GM23338 (cell line): ENCODE measurements around the gene CFAP90. TPM values are rescaled to one million over a fixed set of nuclear protein-coding genes. Genes with fewer than 3 reads are reported as not detected.

ENCODE experiments used
- ATAC-seq: fragments of 200-7000 bp; cut with Tn5 transposase; 3 replicates; pipeline ENCODE4 v1.9.1; 2020
- DNase-seq: peaks from one replicate; pipeline ENCODE4 v3.0.0-alpha.2; 2015; ENCODE audit warnings: low spot score
- H2AFZ ChIP-seq: fragments of 200-600 bp; sonication (generic); 2 replicates; pipeline ENCODE4 v1.8.0; 2016; ENCODE audit warnings: antibody characterized with exemption, mild to moderate bottlenecking, moderate library complexity
- H3F3A ChIP-seq: fragments of 200-600 bp; sonication (generic); replicated peaks from 2 replicates; pipeline ENCODE4 v1.8.0; 2017; ENCODE audit warnings: antibody characterized with exemption, mixed run types, low read depth
- H3K27ac ChIP-seq: fragments of 200-600 bp; sonication (generic); 2 replicates; pipeline ENCODE4 v1.6.1; 2016; ENCODE audit warnings: low read depth
- H3K27me3 ChIP-seq: fragments of 200-600 bp; sonication (generic); 2 replicates; pipeline ENCODE4 v1.8.0; 2016; ENCODE audit warnings: mild to moderate bottlenecking, mixed run types, moderate library complexity; ENCODE audit not compliant: insufficient read depth
- H3K36me3 ChIP-seq: fragments of 200-600 bp; sonication (generic); 2 replicates; pipeline ENCODE4 v1.8.0; 2016; ENCODE audit warnings: mild to moderate bottlenecking; ENCODE audit not compliant: insufficient read depth
- H3K4me1 ChIP-seq: fragments of 200-600 bp; sonication (generic); 2 replicates; pipeline ENCODE4 v1.8.0; 2016; ENCODE audit warnings: mild to moderate bottlenecking, moderate library complexity; ENCODE audit not compliant: insufficient read depth
- H3K4me2 ChIP-seq: fragments of 200-600 bp; sonication (generic); 2 replicates; pipeline ENCODE4 v1.7.1; 2017; ENCODE audit warnings: mixed run types
- H3K4me3 ChIP-seq: fragments of 200-600 bp; sonication (generic); 2 replicates; pipeline ENCODE4 v1.6.1; 2016; ENCODE audit warnings: mixed run types
- H3K79me2 ChIP-seq: fragments of 200-600 bp; sonication (generic); replicated peaks from 2 replicates; pipeline ENCODE4 v1.8.0; 2017; ENCODE audit warnings: mild to moderate bottlenecking; ENCODE audit not compliant: insufficient read depth
- H3K9me2 ChIP-seq: fragments of 200-600 bp; sonication (generic); 2 replicates; pipeline ENCODE4 v1.8.0; 2017; ENCODE audit not compliant: insufficient read depth
- H4K20me1 ChIP-seq: fragments of 200-600 bp; sonication (generic); replicated peaks from 2 replicates; pipeline ENCODE4 v1.8.0; 2017; ENCODE audit warnings: mild to moderate bottlenecking; ENCODE audit not compliant: insufficient read depth
- H3K27ac Mint-ChIP-seq: 2 replicates; pipeline ENCODE4 v1.8.0; 2020; ENCODE audit warnings: inconsistent platforms, mild to moderate bottlenecking, moderate library complexity, mixed read lengths
- H3K27me3 Mint-ChIP-seq: 3 replicates; pipeline ENCODE4 v1.8.0; 2022; ENCODE audit warnings: low read depth, mild to moderate bottlenecking, moderate library complexity, mixed read lengths, inconsistent platforms; ENCODE audit not compliant: insufficient read depth, poor library complexity
- H3K36me3 Mint-ChIP-seq: 3 replicates; pipeline ENCODE4 v1.8.0; 2021; ENCODE audit warnings: low read depth, mild to moderate bottlenecking, inconsistent platforms, moderate library complexity, mixed read lengths
- H3K4me1 Mint-ChIP-seq: 3 replicates; pipeline ENCODE4 v1.8.0; 2020; ENCODE audit warnings: mild to moderate bottlenecking, inconsistent platforms, mixed read lengths
- H3K4me3 Mint-ChIP-seq: 3 replicates; pipeline ENCODE4 v1.8.0; 2021; ENCODE audit warnings: moderate library complexity, mild to moderate bottlenecking, inconsistent platforms, mixed read lengths
- H3K9me3 Mint-ChIP-seq: 3 replicates; pipeline ENCODE4 v1.8.0; 2020; ENCODE audit warnings: moderate library complexity, mild to moderate bottlenecking, inconsistent platforms, mixed read lengths
- CREB1 ChIP-seq: fragments of 250-450 bp; sonication (Bioruptor Pico); IDR thresholded peaks from 2 replicates; pipeline ENCODE4 v1.5.0; 2020; ENCODE audit warnings: low read depth, mild to moderate bottlenecking, moderate library complexity
- CTCF ChIP-seq, 2 experiments: fragments of 200-600 bp in 1 of 2; sonication (generic) in 1 of 2; conservative IDR thresholded peaks; 2 replicates each; pipeline versions ENCODE4 v1.5.1 to v1.6.1; 2016 to 2017; ENCODE audit warnings: antibody characterized with exemption in 2 of 2, low read depth in 2 of 2, mild to moderate bottlenecking in 2 of 2, moderate library complexity in 1 of 2
- EZH2 ChIP-seq: fragments of 200-600 bp; sonication (generic); IDR thresholded peaks from one replicate; pipeline ENCODE4 v1.8.0; 2017; ENCODE audit warnings: antibody characterized with exemption, mild to moderate bottlenecking, low read depth; ENCODE audit not compliant: unreplicated experiment
- EZH2phosphoT487 ChIP-seq: fragments of 200-600 bp; sonication (generic); IDR thresholded peaks from one replicate; pipeline ENCODE4 v1.8.1; 2018; ENCODE audit warnings: antibody characterized with exemption; ENCODE audit not compliant: unreplicated experiment
- JUNB ChIP-seq: IDR thresholded peaks from one replicate; pipeline ENCODE4 v1.6.1; 2016; ENCODE audit warnings: antibody characterized with exemption; ENCODE audit not compliant: unreplicated experiment
- NANOG ChIP-seq: IDR thresholded peaks from 2 replicates; pipeline ENCODE4 v1.6.1; 2016; ENCODE audit warnings: antibody characterized with exemption, borderline replicate concordance
- POLR2AphosphoS5 ChIP-seq: IDR thresholded peaks from 2 replicates; pipeline ENCODE4 v1.6.1; 2016; ENCODE audit warnings: antibody characterized with exemption, low read depth
- REST ChIP-seq: IDR thresholded peaks from one replicate; pipeline ENCODE4 v1.6.1; 2018; ENCODE audit warnings: antibody characterized with exemption; ENCODE audit not compliant: unreplicated experiment
- STAT1 ChIP-seq: IDR thresholded peaks from one replicate; pipeline ENCODE4 v1.6.1; 2016; ENCODE audit warnings: antibody characterized with exemption; ENCODE audit not compliant: unreplicated experiment
- ZNF114 ChIP-seq: fragments of 250-450 bp; sonication (Bioruptor Pico); IDR thresholded peaks from 2 replicates; pipeline ENCODE4 v1.5.0; 2020; ENCODE audit warnings: mild to moderate bottlenecking, moderate library complexity
- ZNF331 ChIP-seq: fragments of 250-450 bp; sonication (Bioruptor Pico); IDR thresholded peaks from 2 replicates; pipeline ENCODE4 v1.5.0; 2020; ENCODE audit warnings: low read depth, mild to moderate bottlenecking, moderate library complexity
- polyA plus RNA-seq: library from polyadenylated mRNA; unstranded; fragments of >200 nt; fragmentation: Nextera tagmentation; extraction: Ambion mirVana; gene quantifications from 2 replicates; pipeline ENCODE4 v1.2.1, GENCODE V29; 2016
- total RNA-seq: library from RNA; depleted of rRNA; stranded (reverse); fragments of >200 nt; shearing (Covaris generic); gene quantifications from 2 replicates; pipeline ENCODE4 v1.2.3, GENCODE V29; 2014
- TF ChIP-seq, protein P1 (sequence below): fragments of 250-450 bp; sonication (Bioruptor Pico); IDR thresholded peaks from 2 replicates; pipeline ENCODE4 v1.5.0; 2020; ENCODE audit warnings: mild to moderate bottlenecking, moderate library complexity
- TF ChIP-seq, protein P2 (sequence below): IDR thresholded peaks from 2 replicates; pipeline ENCODE4 v1.6.1; 2016; ENCODE audit warnings: antibody characterized with exemption

The CFAP90 gene
- total and polyA plus RNA-seq, 2 experiments from 2014 or later, result 0.10 to 1.0 TPM

DNA sequence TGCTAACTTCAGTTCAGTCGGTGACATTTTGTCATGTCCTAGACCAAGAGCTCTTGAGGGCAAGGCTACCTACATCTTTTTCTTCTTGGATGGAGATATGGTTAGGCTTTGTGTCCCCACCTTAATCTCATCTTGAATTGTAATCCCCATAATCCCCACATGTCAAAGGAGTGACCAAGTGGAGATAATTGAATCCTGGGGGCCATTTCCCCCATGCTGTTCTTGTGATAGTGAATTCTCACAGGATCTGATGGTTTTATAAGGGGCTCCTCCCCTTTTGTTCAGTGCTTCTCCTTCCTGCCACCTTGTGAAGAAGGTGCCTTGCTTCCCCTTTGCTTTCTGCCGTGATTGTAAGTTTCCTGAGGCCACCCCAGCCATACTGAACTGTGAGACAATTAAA is 2.1 kb upstream of the CFAP90 start:
- 0 out of 2 replicates have a peak, but pooled peaks cover 4% of the 10 kb centered on the region for H3F3A ChIP-seq
- H3K4me1 ChIP-seq, result peaks cover 9% of the 10 kb centered on the region; the same call in 1 of the 2 replicates
- H3K79me2 ChIP-seq, result no peaks in the 10 kb centered on the region
- Mint-ChIP-seq H3K4me3 (no peak overlapping the region), H3K4me1 (peaks cover 10% of the 10 kb centered on the region), H3K27ac (no peak overlapping the region), H3K27me3 (peaks cover 12% of the 10 kb centered on the region), H3K9me3 (no peaks in the 10 kb centered on the region), H3K36me3 (no peaks in the 10 kb centered on the region; the same call in 2 of the 3 replicates)
- no peak overlapping the region for H2AFZ ChIP-seq
- TF ChIP-seq STAT1 (no peak), CTCF (conservative IDR thresholded peaks at IDR 0.05; ENCODE audit: low read depth in 2 of 2) (no peak), JUNB (no peak), POLR2AphosphoS5 (no peak), ZNF331 (CRISPR knock-in tag) (no peak), CREB1 (CRISPR knock-in tag) (no peak), REST (no peak), EZH2 (no peak), EZH2phosphoT487 (no peak), NANOG (no peak), ZNF114 (CRISPR knock-in tag) (no peak)
- TF ChIP-seq, protein P1, sequence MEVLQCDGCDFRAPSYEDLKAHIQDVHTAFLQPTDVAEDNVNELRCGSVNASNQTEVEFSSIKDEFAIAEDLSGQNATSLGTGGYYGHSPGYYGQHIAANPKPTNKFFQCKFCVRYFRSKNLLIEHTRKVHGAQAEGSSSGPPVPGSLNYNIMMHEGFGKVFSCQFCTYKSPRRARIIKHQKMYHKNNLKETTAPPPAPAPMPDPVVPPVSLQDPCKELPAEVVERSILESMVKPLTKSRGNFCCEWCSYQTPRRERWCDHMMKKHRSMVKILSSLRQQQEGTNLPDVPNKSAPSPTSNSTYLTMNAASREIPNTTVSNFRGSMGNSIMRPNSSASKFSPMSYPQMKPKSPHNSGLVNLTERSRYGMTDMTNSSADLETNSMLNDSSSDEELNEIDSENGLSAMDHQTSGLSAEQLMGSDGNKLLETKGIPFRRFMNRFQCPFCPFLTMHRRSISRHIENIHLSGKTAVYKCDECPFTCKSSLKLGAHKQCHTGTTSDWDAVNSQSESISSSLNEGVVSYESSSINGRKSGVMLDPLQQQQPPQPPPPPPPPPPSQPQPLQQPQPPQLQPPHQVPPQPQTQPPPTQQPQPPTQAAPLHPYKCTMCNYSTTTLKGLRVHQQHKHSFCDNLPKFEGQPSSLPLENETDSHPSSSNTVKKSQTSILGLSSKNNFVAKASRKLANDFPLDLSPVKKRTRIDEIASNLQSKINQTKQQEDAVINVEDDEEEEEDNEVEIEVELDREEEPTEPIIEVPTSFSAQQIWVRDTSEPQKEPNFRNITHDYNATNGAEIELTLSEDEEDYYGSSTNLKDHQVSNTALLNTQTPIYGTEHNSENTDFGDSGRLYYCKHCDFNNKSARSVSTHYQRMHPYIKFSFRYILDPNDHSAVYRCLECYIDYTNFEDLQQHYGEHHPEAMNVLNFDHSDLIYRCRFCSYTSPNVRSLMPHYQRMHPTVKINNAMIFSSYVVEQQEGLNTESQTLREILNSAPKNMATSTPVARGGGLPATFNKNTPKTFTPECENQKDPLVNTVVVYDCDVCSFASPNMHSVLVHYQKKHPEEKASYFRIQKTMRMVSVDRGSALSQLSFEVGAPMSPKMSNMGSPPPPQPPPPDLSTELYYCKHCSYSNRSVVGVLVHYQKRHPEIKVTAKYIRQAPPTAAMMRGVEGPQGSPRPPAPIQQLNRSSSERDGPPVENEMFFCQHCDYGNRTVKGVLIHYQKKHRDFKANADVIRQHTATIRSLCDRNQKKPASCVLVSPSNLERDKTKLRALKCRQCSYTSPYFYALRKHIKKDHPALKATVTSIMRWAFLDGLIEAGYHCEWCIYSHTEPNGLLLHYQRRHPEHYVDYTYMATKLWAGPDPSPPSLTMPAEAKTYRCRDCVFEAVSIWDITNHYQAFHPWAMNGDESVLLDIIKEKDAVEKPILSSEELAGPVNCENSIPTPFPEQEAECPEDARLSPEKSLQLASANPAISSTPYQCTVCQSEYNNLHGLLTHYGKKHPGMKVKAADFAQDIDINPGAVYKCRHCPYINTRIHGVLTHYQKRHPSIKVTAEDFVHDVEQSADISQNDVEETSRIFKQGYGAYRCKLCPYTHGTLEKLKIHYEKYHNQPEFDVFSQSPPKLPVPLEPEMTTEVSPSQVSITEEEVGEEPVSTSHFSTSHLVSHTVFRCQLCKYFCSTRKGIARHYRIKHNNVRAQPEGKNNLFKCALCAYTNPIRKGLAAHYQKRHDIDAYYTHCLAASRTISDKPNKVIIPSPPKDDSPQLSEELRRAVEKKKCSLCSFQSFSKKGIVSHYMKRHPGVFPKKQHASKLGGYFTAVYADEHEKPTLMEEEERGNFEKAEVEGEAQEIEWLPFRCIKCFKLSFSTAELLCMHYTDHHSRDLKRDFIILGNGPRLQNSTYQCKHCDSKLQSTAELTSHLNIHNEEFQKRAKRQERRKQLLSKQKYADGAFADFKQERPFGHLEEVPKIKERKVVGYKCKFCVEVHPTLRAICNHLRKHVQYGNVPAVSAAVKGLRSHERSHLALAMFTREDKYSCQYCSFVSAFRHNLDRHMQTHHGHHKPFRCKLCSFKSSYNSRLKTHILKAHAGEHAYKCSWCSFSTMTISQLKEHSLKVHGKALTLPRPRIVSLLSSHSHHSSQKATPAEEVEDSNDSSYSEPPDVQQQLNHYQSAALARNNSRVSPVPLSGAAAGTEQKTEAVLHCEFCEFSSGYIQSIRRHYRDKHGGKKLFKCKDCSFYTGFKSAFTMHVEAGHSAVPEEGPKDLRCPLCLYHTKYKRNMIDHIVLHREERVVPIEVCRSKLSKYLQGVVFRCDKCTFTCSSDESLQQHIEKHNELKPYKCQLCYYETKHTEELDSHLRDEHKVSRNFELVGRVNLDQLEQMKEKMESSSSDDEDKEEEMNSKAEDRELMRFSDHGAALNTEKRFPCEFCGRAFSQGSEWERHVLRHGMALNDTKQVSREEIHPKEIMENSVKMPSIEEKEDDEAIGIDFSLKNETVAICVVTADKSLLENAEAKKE (CRISPR knock-in tag), result no peak
- TF ChIP-seq, protein P2, sequence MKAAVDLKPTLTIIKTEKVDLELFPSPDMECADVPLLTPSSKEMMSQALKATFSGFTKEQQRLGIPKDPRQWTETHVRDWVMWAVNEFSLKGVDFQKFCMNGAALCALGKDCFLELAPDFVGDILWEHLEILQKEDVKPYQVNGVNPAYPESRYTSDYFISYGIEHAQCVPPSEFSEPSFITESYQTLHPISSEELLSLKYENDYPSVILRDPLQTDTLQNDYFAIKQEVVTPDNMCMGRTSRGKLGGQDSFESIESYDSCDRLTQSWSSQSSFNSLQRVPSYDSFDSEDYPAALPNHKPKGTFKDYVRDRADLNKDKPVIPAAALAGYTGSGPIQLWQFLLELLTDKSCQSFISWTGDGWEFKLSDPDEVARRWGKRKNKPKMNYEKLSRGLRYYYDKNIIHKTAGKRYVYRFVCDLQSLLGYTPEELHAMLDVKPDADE, result no peak
- no peak for DNase-seq
- 0 out of 2 replicates have a peak, but pooled peaks cover 9% of the 10 kb centered on the region for H3K9me2 ChIP-seq
- no peaks in the 10 kb centered on the region for H3K36me3 ChIP-seq
- no peak overlapping the region for H3K27ac ChIP-seq
- peaks cover 15% of the 10 kb centered on the region for H3K27me3 ChIP-seq
- H4K20me1 ChIP-seq, result no peaks in the 10 kb centered on the region; the same call in 1 of the 2 replicates
- ATAC-seq, result no peak
- H3K4me2 ChIP-seq, result no peak overlapping the region
- no peak overlapping the region for H3K4me3 ChIP-seq
